Heart left ventricle (tissue), 16 donors: Measurements from ENCODE around the gene RGS17. TPM values are rescaled to one million over a fixed set of nuclear protein-coding genes. Genes with fewer than 3 reads are reported as not detected.
A peak's percentile ranks its signal among the peaks of the same experiment; 100 is the strongest.
"Not testable (repeated sequence)": the region's sequence is repeated elsewhere in the genome, so short reads cannot be mapped to it uniquely, and the experiment has no call there.

Experiments used
- ATAC-seq, 4 donors: fragments of 200-7000 bp; cut with Tn5 transposase; one replicate each; pipeline ENCODE4 v1.9.1; 2020 to 2022; ENCODE audit warnings: moderate library complexity in 4 of 4, mild to moderate bottlenecking in 3 of 4, moderate number of reproducible peaks in 1 of 4
- DNase-seq, 5 donors: peaks; one replicate each; pipeline ENCODE4 v3.0.0-alpha.2; 2020
- H3K27ac ChIP-seq, 12 donors: fragments of 200-600 bp; sonication (generic) in 4 of 12; one replicate each; pipeline versions ENCODE4 v1.5.0 to v1.8.0; 2016 to 2022; ENCODE audit warnings: mild to moderate bottlenecking in 2 of 12
- H3K27me3 ChIP-seq, 9 donors: fragments of 200-600 bp; sonication (generic) in 2 of 9; one replicate each; pipeline versions ENCODE4 v1.5.1 to v1.8.0; 2016 to 2022; ENCODE audit warnings: mild to moderate bottlenecking in 3 of 9
- H3K36me3 ChIP-seq, 9 donors: fragments of 200-600 bp; sonication (generic) in 2 of 9; one replicate each; pipeline versions ENCODE4 v1.5.0 to v1.8.0; 2018 to 2022; ENCODE audit warnings: mild to moderate bottlenecking in 2 of 9
- H3K4me1 ChIP-seq, 12 donors: fragments of 200-600 bp; sonication (generic) in 4 of 12; one replicate each; pipeline versions ENCODE4 v1.5.0 to v1.8.0; 2016 to 2022; ENCODE audit warnings: mild to moderate bottlenecking in 3 of 12
- H3K4me3 ChIP-seq, 12 donors: fragments of 200-600 bp; sonication (generic) in 4 of 12; one replicate each; pipeline versions ENCODE4 v1.5.0 to v1.8.0; 2017 to 2022; ENCODE audit warnings: mild to moderate bottlenecking in 9 of 12, moderate library complexity in 4 of 12
- H3K9me3 ChIP-seq, 12 donors: fragments of 200-600 bp; sonication (generic) in 4 of 12; one replicate each; pipeline versions ENCODE4 v1.5.0 to v1.8.0; 2016 to 2022; ENCODE audit warnings: mild to moderate bottlenecking in 1 of 12
- POLR2A ChIP-seq, 2 donors: fragments of 450-650 bp; IDR thresholded peaks; one replicate each; pipeline ENCODE4 v1.6.1; 2017; ENCODE audit warnings: antibody characterized with exemption in 2 of 2, mild to moderate bottlenecking in 2 of 2, moderate library complexity in 2 of 2
- WGBS, 4 donors: extraction: QIAGEN DNeasy Blood & Tissue Kit in 2 of 4; methylation state at CpG; one replicate each; pipeline versions ENCODE4 v1.1.5 to v1.1.7; 2013 to 2018; 5-methylcytosine and 5-hydroxymethylcytosine counted together
- intact Hi-C, 10 donors: fragments of 100-400 bp; cut with DNase I; formaldehyde crosslinking; loops; one replicate each; pipeline versions ENCODE4 v1.11.1 to v1.14.2; 2022
- polyA plus RNA-seq, 2 donors: library from polyadenylated mRNA; stranded (reverse); fragments of 200-250 nt; gene quantifications; one replicate each; pipeline ENCODE4 v1.2.3, GENCODE V29; 2013
- total RNA-seq, 9 donors: library from RNA; depleted of rRNA in 2 of 9; stranded (reverse); fragments of >200 nt in 2 of 9; fragmentation: NEBNext Ultra II Directional in 3 of 9; extraction: Animal tissue kit (Norgen Biotek cat#: 25700) in 3 of 9; gene quantifications; one replicate each; pipeline versions ENCODE4 v1.1.0 to v1.2.4, GENCODE V29; 2016 to 2023
- TF ChIP-seq, protein P1 (sequence below), 12 donors: fragments of 200-600 bp; sonication (generic) in 4 of 12; IDR thresholded peaks; one replicate each; pipeline versions ENCODE4 v1.5.0 to v1.8.0; 2018 to 2022; ENCODE audit warnings: antibody characterized with exemption in 12 of 12, mild to moderate bottlenecking in 5 of 12
- donor health status: ischemic (EF 13 %, LVEDD 7.1; RV severe dilation, severe dysfunction).
- donor health status: healthy with polysubstance abuse.
- donor health status: DM: no; HTN: yes; CAD: no.
- donor health status: DM: no; HTN: no; CAD: no.
- donor health status: ischemic (EF 25% LVEDD 6.9; RV normal size, moderate dysfunction).
- donor health status: ischemic (EF 25% LVEDD 5.7; RV mildly dilated, moderate dysfunction).
- donor health status: healthy.
- donor health status: DM: yes; HTN: yes; CAD: no.
- donor health status: ischemic (EF 35%, LVEDD 5.7; RV mildly dilated, moderate dysfunction).
- donor health status: nonischemic (EF 11% LVEDD 7.7; RV severe dilation, severe dysfunction).
- donor health status: DM: yes; HTN: yes; CAD: no.
- donor health status: PGD.
- donor health status: ischemic (EF 29% LVEDD 5.4; RV normal size, mild dysfunction).
- donor health status: nonischemic (EF 23%, LVEDD 6.1; RV moderate dilation, normal function).

The RGS17 gene
- total and polyA plus RNA-seq, 11 donors, result under 0.01 to 0.53 (median 0.19) TPM; not detected in 1

DNA sequence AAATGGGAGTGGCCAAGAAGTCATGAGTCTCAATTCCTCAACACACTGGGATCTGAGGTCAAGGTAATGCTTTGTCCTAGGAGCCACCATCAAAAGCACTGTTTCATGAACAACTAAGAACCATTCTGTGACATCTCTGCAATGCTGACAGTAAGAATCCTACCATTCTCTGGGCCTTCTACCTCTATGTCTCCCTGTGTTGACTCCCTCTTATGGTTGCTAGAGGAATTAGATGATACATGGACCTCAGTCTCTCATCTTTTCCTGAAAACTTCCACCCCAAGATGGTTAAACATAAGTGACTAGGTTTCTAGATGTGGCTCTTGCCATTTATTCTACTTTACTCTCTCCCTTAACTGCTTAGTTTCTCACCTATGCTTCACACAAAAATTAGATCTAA lies 137.7 kb downstream of the RGS17 start:
- Histone ChIP-seq H3K36me3 (peaks cover 0 to 90% (median 87%) of the 10 kb centered on the region in 9 donors), H3K27ac (no peak overlapping the region), H3K27me3 (no peaks in the 10 kb centered on the region), H3K4me3 (no peak overlapping the region), H3K9me3 (no peaks in the 10 kb centered on the region), H3K4me1 (peaks cover 0 to 14% (median 4%) of the 10 kb centered on the region in 12 donors)
- DNase-seq, result no peak
- intact Hi-C loops, result no loop called here
- TF ChIP-seq, protein P1, sequence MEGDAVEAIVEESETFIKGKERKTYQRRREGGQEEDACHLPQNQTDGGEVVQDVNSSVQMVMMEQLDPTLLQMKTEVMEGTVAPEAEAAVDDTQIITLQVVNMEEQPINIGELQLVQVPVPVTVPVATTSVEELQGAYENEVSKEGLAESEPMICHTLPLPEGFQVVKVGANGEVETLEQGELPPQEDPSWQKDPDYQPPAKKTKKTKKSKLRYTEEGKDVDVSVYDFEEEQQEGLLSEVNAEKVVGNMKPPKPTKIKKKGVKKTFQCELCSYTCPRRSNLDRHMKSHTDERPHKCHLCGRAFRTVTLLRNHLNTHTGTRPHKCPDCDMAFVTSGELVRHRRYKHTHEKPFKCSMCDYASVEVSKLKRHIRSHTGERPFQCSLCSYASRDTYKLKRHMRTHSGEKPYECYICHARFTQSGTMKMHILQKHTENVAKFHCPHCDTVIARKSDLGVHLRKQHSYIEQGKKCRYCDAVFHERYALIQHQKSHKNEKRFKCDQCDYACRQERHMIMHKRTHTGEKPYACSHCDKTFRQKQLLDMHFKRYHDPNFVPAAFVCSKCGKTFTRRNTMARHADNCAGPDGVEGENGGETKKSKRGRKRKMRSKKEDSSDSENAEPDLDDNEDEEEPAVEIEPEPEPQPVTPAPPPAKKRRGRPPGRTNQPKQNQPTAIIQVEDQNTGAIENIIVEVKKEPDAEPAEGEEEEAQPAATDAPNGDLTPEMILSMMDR (IDR thresholded peaks at IDR 0.05), result no peak
- TF ChIP-seq POLR2A (IDR thresholded peaks at IDR 0.05), result no peak
- no peak for ATAC-seq

DNA sequence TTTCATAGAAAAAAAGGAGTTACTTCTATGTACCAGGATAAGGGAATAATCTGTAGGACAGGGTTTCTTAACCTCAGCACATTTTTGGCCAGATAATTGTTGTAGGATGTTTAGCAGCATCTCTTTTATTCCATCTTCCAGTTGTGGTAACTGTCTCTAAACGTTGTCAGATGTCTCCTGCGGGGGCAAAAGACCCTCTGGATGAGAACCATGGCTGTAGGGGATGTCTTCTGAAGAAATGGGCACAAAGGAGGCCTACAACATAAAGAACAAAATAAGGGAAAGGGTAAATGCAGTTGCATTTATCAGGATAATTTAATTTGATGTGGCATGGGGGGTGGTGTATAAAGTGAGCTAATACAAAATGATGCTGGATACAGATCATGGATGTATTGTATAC lies 144.1 kb downstream of the RGS17 start:
- intact Hi-C loops, result loop anchor here in 1 of 10 donors (2.0 kb wide), 1 partner anchor 14 kb away; no protein-coding TSS in a partner anchor
- Histone ChIP-seq H3K4me3 (no peak overlapping the region), H3K4me1 (peaks cover 4 to 25% (median 19%) of the 10 kb centered on the region in 12 donors), H3K27ac (no peak overlapping the region), H3K27me3 (no peaks in the 10 kb centered on the region), H3K36me3 (peaks cover 0 to 35% (median 26%) of the 10 kb centered on the region in 9 donors), H3K9me3 (no peaks in the 10 kb centered on the region)
- 71 to 91% (median 83%) methylated on average over 2 of the region's 2 CpGs for WGBS, 4 donors
- TF ChIP-seq, protein P1 (IDR thresholded peaks at IDR 0.05), result no peak
- no peak for TF ChIP-seq POLR2A (IDR thresholded peaks at IDR 0.05)
- DNase-seq (no peak), ATAC-seq (no peak)

DNA sequence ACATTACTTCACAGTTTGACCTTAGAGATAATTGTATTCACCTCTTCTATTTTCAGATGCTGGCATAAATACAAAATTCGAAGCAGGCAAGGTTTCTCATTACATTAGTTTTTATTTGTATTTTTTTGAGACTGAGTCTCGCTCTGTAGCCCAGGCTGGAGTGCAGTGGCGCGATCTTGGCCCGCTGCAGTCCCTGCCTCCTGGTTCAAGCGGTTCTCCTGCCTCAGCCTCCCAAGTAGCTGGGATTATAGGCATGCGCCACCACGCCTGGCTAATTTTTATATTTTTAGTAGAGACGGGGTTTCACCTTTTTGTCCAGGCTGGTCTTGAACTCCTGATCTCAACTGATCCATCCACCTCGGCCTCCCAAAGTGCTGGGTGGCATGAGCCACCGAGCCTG lies 145.8 kb downstream of the RGS17 start:
- H3K9me3 ChIP-seq, H3K27me3 ChIP-seq, ATAC-seq, H3K4me3 ChIP-seq: not testable (repeated sequence)
- 89 to 92% (median 90%) methylated on average over 11 of the region's 11 CpGs for WGBS, 4 donors
- Histone ChIP-seq H3K27ac (peak overlapping the region in 5 of 12 donors; percentile 5 to 99 (median 96)), H3K36me3 (peaks cover 0 to 18% (median 10%) of the 10 kb centered on the region in 9 donors), H3K4me1 (peaks cover 4 to 39% (median 21%) of the 10 kb centered on the region in 12 donors)
- DNase-seq, result peak in 1 of 5 donors; percentile 47
- intact Hi-C loops, result loop anchor here in 1 of 10 donors (2.0 kb wide), 1 partner anchor 18 kb away; the partner anchor contains the start of gene MTRF1L

DNA sequence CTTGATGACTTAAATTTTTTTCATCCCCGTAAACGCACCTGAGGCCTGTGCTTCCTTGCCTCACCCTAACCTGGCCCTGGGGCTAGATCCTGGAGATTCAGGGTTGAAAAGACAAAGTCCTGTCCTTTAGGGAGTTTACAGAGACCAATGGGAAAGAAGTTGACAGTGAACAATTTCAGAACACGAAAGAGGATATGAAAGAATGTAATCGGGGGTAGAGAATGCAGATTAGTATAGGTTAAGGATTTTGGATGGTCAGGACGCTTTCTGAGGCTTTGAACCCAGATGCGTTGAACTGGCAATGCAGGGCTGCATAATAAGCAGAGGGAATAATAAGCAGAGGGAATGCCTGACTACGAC lies 146.6 kb downstream of the RGS17 start:
- Histone ChIP-seq H3K36me3 (peaks cover 0 to 10% (median 4%) of the 10 kb centered on the region in 9 donors), H3K27ac (peak overlapping the region in 11 of 12 donors; percentile 87 to 99 (median 94)), H3K9me3 (no peaks in the 10 kb centered on the region), H3K4me1 (peaks cover 4 to 39% (median 21%) of the 10 kb centered on the region in 12 donors), H3K27me3 (no peaks in the 10 kb centered on the region), H3K4me3 (peak overlapping the region in 11 of 12 donors; percentile 51 to 92 (median 70))
- DNase-seq, result no peak
- intact Hi-C loops, result loop anchor here in 2 of 10 donors (2.0 to 5.0 kb wide), 2 partner anchors 18 to 1592 kb away; partner anchors contain the start of genes MTRF1L (in 1 of the 2) and ZBTB2 (in 1 of the 2)
- ATAC-seq, result no peak
- 9 to 15% (median 12%) methylated on average over 7 of the region's 7 CpGs for WGBS, 4 donors
- TF ChIP-seq POLR2A (IDR thresholded peaks at IDR 0.05), result no peak
- TF ChIP-seq, protein P1 (IDR thresholded peaks at IDR 0.05), result no peak
